SK-N-MC (cell line): ENCODE data around the gene CXXC5.

Experiments used
- EZH2 ChIP-seq: fragments of 200-600 bp; sonication (generic); IDR thresholded peaks from one replicate; pipeline ENCODE4 v1.6.1; 2017; ENCODE audit warnings: antibody characterized with exemption
- FOXP2 ChIP-seq: optimal IDR thresholded peaks from 2 replicates; pipeline ENCODE3; 2011; ENCODE audit warnings: mild to moderate bottlenecking, moderate library complexity; ENCODE audit not compliant: insufficient read depth; ENCODE audit errors: extremely low read length, control extremely low read depth
- POLR2AphosphoS5 ChIP-seq: IDR thresholded peaks from 2 replicates; pipeline ENCODE4 v1.6.1; 2012; ENCODE audit warnings: mild to moderate bottlenecking, low read depth, low read length, borderline replicate concordance

DNA sequence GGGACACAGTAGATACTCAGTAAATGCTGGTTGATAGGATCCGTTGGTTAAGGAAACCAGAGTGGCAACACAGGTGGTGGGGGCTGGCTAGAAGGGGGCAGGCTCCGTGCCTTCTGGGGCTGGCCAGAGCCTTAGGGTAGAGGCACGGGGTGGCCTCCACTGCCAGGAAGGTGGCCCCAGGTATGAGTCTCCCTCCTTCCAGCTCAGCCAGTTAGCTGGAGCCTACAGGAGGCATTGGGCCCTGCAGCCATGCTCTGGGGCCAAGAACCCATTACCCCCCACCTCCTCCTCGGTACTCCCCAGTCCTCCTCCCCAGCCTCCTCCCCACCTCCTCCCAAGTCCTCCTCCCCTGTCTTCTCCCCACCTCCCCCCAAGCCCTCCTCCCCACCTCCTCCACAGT, 27.7 kb downstream of the CXXC5 start:
- TF ChIP-seq POLR2AphosphoS5 (no peak), EZH2 (no peak), FOXP2 (no peak)
